Stimulated activated naive CD4-positive, alpha-beta T cell (primary cell): ENCODE measurements around the gene PJA1.

Experiments
- DNase-seq, 6 experiments: peaks; one replicate each; lab custom pipeline; 2025; lab: John Stamatoyannopoulos, UW

PJA1 gene, protein sequence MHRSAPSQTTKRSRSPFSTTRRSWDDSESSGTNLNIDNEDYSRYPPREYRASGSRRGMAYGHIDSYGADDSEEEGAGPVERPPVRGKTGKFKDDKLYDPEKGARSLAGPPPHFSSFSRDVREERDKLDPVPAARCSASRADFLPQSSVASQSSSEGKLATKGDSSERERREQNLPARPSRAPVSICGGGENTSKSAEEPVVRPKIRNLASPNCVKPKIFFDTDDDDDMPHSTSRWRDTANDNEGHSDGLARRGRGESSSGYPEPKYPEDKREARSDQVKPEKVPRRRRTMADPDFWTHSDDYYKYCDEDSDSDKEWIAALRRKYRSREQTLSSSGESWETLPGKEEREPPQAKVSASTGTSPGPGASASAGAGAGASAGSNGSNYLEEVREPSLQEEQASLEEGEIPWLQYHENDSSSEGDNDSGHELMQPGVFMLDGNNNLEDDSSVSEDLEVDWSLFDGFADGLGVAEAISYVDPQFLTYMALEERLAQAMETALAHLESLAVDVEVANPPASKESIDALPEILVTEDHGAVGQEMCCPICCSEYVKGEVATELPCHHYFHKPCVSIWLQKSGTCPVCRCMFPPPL

DNA sequence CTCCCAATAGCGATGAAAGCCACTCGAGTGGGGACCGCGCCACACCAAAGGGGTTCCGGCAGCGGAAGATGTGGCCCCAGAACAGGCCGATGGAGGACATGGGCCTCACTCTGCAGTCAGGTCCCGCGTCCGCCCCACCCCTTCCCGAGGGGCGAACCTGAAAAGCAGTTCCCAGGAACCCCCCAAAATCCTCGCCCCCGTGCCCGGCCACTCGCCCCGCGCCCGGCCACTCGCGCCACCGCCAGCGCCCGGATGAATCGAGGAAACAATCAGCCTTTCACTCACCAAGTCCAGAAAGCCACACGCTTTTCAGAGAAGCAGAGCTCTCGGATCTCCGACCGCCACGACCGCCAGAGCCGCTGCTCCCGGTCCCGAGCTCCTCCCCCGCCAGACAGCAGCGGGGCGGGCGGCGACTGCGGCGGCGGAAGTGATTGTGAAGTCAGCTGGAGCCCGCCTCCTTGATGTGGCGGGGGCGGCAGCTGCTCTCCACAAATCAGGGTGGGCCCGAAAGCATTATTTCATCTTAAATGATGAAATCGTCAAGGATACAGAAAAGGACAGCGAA is at the start of gene PJA1:
Gene PJA1, minus strand, starts transcription at position 367 of the 565 bp plus-strand sequence. CDS start 2,380 bp downstream, outside the sequence.
- peak; percentile 46 to 66 (median 63) for DNase-seq

- DNase-seq, result no peak
These were observed 49.2 kb upstream of the PJA1 start for GRCh38 chrX:69214463-69214862.

- no peak for DNase-seq
These were observed 46.4 kb upstream of the PJA1 start for GRCh38 chrX:69211701-69212100.

- DNase-seq, result no peak
These were observed 45.3 kb upstream of the PJA1 start for GRCh38 chrX:69210581-69210980.

GRCh38 chrX:69207216-69207615 is 42.0 kb upstream of the PJA1 start:
- DNase-seq, result no peak

GRCh38 chrX:69203638-69204037 is 38.4 kb upstream of the PJA1 start:
- DNase-seq, result no peak

DNA sequence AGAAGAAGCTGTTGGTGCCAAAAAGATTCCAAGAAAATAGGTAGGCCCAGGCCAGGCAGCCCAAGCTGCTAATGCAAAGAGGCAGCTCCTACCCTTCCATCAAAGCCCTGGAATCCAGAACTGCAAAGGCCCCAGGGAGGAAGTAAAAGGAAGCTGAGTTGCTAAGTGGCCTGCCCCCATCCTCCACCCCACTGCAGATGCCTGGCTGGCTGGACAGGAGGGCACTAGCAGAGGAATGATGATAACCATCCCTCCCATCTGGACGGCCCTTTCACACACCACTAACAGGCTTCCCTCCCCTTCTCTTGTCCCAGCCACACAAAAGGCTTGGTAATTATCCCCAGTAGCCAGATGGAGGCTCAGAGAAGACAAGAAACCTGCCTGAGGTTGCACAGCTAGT is 32.4 kb upstream of the PJA1 start:
- DNase-seq, result no peak

GRCh38 chrX:69196666-69197065 is 31.4 kb upstream of the PJA1 start:
- DNase-seq, result no peak

- no peak for DNase-seq
These were observed 30.6 kb upstream of the PJA1 start for GRCh38 chrX:69195810-69196209.

- DNase-seq, result no peak
These were observed 29.9 kb upstream of the PJA1 start for GRCh38 chrX:69195192-69195591.

- DNase-seq, result no peak
These were observed 27.4 kb upstream of the PJA1 start for GRCh38 chrX:69192603-69193002.

DNA sequence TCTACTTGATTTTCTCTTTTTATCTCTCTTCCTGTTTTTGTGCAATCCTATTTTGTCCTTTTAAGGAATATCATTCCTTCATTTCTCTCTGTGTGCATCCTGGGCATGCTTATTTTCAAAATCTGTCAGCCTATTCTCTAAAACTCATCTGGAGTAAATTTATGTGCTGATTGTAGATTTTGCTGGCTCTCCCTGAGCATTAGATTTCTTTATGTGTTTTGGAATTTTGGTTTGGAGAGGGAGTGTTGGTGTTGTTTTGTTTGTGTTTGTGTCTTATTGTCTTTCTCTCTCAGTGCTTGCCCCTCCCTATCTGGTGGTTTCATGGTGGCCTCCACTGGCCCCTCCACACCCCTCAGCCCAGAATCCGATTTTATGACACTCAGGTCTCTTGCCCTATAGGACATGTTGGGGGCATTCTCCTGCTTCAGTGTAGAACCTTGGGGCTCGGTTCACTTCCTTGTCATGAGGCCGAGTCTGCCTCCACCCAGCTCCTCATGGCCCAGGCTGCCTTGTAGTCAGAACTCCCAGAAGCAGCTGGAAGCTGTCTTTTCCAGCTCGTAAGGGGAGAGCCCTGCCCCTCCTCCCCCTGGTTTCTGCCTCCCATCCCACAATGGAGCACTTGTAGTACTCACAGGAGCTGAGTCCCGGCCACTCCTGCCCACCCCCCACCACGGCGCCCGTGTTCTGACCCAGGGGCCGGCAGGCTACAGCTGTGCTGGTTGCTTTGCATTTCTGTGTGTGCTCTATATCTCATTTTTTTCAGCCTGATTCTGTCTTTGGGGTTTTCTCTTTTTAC is 24.5 kb upstream of the PJA1 start:
- DNase-seq, result no peak

DNA sequence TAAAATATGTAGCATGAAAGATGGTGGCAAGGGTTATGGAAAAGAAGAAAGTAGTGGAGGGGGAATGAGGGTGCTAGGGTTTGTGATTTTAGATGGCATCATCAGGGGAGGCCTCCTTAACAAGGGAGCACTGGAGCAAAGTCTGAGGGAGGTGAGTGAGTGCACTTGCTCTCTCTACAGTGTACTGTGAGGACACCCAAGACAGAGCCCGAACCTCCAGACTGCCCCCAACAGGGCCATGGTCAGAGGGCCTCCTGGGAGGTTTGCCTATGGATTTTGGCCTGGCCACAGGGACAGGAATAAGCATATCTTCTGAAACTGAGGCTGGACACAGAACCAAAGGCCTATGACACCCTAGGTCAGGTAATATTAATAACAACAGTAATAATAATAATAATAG is 21.4 kb upstream of the PJA1 start:
- DNase-seq, result no peak

DNA sequence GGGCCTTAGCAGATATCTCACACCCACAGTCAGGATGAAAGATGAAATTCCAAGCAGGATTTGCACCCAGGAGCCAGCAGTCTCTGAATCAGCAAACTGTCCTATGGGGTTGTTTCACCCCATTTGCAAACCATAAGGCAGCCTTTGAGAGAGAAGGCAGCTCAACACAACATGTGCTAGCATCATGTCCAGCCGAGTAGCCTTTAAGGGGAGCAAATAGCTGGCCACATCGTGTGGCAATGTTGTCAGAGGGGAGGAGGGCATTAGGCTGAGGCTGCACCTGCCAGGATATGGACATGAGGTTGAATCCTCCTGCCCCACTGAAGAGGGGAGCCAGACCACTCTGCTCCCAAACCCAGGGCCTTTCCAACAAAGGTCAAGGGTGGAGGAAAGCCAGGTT is 20.6 kb upstream of the PJA1 start:
- DNase-seq, result no peak

- no peak for DNase-seq
These were observed 19.9 kb upstream of the PJA1 start for GRCh38 chrX:69185141-69185540.

GRCh38 chrX:69182818-69183380 is 17.6 kb upstream of the PJA1 start:
- no peak for DNase-seq

DNA sequence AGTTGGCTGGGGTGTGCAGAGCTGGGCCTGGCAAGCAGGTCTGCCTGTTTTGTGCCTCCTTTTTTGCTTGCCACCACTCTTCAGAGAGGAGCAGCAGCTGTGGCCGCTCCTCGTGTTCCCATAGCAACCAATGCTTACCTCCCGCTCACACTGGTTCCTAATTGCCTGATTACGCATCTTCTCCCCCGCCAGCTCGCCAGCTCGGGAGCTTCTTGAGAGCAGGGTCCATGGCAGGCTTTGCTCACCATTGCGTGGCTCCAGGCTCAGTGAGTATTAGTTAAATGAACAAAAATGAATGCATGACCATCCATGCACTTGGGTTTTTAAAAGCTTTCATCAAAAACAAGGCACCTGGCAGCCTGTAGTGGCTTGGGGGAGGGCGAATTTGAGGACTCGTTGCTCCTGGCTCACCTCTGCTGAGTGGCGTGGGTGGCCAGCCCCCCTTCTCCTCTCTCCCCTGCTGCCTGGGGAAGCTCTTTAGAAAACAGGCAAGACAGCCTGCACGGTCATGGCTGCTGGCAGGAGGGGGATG is 14.2 kb upstream of the PJA1 start:
- DNase-seq, result no peak

DNA sequence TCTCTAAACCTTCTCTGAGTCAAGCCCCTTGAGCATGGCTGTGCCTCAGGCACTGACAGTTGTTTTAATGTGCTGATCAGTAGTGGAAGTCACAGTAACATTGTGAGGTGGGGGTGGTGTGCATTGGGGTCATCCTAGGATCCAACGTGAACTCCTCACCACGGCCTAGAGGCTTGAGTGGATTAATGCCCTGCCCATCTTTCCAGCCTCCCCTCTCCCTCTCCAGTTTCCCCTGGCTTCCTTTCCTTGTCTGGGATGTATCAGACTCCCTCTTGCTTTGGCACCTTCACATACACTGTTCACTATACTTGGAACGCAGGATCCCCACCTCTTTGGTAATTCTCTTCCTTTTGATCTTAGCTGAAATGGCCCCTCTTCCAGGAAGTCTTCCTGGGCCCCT is 13.3 kb upstream of the PJA1 start:
- DNase-seq, result no peak

DNA sequence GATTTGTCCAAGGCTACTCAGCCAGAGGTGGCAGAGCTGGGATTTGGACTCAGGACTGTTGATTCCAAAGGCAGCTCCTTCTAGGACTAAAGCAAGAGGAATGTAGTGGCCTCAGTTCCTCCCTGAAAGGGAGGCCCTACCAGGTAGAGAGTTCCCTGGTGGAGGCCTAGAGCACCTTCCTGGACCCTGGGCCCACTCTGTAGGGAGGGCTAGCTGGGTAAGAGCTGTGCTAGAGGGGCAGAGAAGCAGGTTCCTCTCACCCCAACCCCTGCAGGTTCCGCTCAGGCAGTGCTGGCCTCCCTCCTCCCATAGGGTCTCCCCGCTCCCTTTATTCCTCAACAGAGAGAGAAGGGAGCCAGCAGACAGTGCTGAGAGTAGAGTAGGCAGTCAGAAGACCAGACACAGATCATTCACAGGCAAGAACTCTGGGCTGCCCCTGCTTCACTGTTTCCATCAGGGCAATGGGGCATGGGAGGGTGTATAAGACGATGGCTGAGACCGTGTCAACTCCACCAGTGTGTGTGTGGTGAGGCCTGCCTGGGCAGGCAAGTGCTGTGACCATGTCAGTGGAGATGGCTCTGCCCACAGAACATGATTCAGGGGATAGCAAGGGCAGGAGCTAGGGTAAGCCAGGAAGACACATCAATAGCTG is 12.4 kb upstream of the PJA1 start:
- no peak for DNase-seq

- no peak for DNase-seq
These were observed 10.8 kb upstream of the PJA1 start for GRCh38 chrX:69176053-69176452.

DNA sequence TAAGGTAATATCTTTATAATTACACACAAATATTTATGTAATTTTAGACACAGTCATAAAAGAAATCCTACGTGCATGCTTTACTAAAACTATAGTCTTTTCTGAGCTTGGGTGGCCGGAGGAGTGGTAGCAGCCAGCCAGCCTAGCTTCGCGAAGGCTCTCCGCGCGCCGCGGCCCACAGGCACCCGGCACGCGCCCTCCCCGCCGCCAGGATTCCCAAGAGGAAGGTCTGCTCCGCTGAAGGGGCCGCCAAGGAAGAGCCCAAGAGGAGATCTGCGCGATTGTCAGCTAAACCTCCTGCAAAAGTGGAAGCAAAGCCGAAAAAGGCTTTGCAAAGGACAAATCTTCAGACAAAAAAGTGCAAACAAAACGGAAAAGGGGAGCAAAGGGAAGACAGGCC is 8.7 kb upstream of the PJA1 start:
- DNase-seq, result no peak
